WI38 (cell line): Measurements from ENCODE around the gene RBFOX2.

Experiments used
- H3K4me3 ChIP-seq: 2 replicates; pipeline ENCODE4 v1.5.1; 2011; ENCODE audit warnings: low read depth, mild to moderate bottlenecking, control low read depth, low read length
- CTCF ChIP-seq: IDR thresholded peaks from 2 replicates; pipeline ENCODE4 v1.5.1; 2012; ENCODE audit warnings: low read depth, mild to moderate bottlenecking, control low read depth, low read length

RBFOX2 gene

DNA sequence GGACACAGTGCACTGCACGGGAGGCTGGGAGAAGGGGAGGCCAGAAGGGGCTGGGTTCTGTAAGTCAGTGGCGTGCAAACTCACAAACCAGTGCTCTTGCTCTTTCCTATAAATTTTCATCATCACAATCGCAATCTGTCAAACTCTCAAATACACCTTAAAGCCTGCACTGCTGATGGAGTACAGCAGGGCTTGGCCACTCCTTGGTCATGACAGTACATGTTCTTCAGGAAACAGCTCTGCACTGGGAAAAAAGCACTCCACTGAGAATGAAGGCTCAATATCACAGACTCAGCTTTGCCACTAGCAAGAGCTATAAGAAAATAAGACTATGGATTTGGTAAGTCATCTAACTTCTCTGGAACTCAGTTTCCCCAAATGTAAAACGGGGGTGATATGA lies 111.0 kb downstream of the RBFOX2 start:
- no peak for TF ChIP-seq CTCF
- H3K4me3 ChIP-seq: no peak overlapping the region

GRCh38 chr22:35915477-35916013 lies 113.1 kb downstream of the RBFOX2 start:
- no peak for TF ChIP-seq CTCF

DNA sequence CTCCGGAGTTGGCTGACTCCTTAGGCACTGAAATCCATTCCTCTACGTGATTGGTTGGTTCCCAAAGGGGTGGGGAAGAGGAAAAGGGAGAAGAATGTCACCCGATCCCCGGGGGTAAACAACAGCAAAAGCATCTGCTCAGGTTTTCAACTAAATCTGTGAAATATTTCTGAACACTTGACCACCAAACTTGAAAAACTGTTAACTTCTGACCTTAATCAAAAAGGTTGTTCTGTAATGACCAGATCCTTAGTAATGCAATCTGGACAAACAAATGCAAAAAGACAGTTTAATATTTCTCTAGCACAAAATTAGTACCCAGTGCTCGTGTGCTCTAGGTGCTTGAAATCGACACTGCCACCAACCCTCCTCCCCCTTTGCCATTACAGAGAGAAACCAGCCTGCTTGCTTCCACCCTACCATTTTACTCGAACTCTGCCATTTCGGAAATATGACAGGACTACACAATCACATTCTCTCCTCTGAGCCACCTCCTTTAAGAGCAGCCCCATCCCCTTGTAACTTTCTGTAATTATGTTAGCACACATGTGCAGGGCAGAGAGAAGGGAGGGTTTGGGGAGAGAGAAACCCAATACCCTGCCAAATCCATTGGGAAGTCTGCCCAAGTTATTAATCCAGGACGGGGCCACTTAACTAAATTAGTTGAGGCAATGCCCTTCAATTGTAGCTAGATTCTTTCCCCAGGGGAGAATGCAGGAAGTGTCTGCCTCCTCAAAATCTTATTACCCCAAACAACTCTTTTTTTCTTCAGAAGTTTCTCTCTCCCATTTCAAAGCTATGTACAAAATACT lies 113.8 kb downstream of the RBFOX2 start:
- peak overlapping the region; percentile 53 for H3K4me3 ChIP-seq
- TF ChIP-seq CTCF: no peak

More at GRCh38 chr22:35915477-35916013, 113.1 kb downstream of the RBFOX2 start:
- H3K4me3 ChIP-seq: peak overlapping the region; percentile 53

DNA sequence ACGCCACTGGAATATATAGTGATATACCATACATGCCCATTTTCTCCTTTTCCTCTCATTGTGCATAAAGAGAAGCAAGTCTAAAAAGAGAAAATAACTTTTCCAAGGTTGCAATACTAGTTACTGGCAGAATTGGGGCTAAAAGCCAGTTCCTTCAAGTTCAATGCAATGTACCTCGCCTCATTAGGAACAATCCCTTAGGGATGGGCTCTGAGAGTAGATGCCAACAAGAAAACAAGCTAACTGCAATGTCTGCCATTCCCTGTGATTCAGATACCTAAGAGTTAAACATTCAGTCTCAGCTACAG lies 114.3 kb downstream of the RBFOX2 start:
- no peak for TF ChIP-seq CTCF
- H3K4me3 ChIP-seq: 0 out of 2 replicates have a peak overlapping the region, but pooled peaks have one; percentile 11

DNA sequence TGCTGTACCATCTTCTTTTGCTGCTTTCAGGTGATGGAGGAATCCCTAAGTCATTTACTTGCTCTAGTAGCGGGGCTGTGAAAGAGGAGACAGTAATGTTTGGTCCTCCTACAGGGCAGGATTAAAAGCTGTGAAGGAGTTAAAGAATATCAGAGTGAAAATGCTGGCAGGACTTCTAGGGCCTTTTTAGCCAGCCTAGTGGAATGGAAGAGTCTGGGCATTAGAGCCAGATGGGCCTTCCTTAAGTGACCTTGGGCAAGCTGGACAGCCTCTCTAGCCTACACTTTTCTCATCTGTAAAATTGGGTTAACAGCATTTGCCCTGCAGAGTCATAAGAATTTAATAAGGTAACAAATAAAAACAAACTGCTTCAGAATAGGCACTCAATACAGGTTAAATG lies 114.7 kb downstream of the RBFOX2 start:
- no peak for TF ChIP-seq CTCF

GRCh38 chr22:35912658-35913057 lies 116.0 kb downstream of the RBFOX2 start:
- H3K4me3 ChIP-seq: no peak overlapping the region
- no peak for TF ChIP-seq CTCF

More for the DNA sequence above, 114.7 kb downstream of the RBFOX2 start:
- 0 out of 2 replicates have a peak overlapping the region, but pooled peaks have one; percentile 11 for H3K4me3 ChIP-seq

DNA sequence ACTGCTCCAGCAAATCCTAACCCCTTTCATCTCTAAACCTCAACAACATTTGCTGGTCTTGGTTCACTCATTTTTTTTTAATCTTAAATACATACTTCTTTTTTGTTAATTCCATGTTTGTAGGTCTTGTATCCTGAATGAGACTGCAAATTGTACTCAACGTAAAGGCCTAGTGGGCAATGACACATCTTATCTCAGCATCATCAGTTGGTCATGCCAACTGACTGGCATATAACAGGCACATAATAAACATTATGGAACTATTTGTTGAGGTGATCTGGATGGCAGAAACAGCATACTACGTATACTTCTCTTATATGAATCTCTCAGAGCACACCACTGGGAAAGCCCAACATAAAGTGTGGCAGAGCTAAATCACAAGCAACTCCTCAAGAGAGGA lies 116.7 kb downstream of the RBFOX2 start:
- H3K4me3 ChIP-seq: no peak overlapping the region
- TF ChIP-seq CTCF: no peak
